ENCODE measurements around the gene SPOCD1.
A peak's percentile ranks its signal among the peaks of the same experiment; 100 is the strongest.

Gene SPOCD1

GRCh38 chr1:31773861-31774260 lies 42.0 kb downstream of the SPOCD1 start:
- DNase-seq (ENCODE audit: low read depth), result no peak
- no peak overlapping the region for H3K4me3 ChIP-seq (ENCODE audit: low read length)
- no peak for TF ChIP-seq CTCF (conservative IDR thresholded peaks at IDR 0.05; ENCODE audit: low read depth, low read length)

- peak overlapping the region; percentile 39 for H3K4me3 ChIP-seq (ENCODE audit: low read length)
- no peak for DNase-seq (ENCODE audit: low read depth)
- no peak for TF ChIP-seq CTCF (conservative IDR thresholded peaks at IDR 0.05; ENCODE audit: low read depth, low read length)
Measured at GRCh38 chr1:31772669-31773248, 43.1 kb downstream of the SPOCD1 start.

GRCh38 chr1:31771891-31772668 lies 43.7 kb downstream of the SPOCD1 start:
- DNase-seq (ENCODE audit: low read depth), result no peak
- TF ChIP-seq CTCF (conservative IDR thresholded peaks at IDR 0.05; ENCODE audit: low read depth, low read length), result peak; percentile 17
- peak overlapping the region; percentile 39 for H3K4me3 ChIP-seq (ENCODE audit: low read length)

GRCh38 chr1:31769720-31770390 lies 46.0 kb downstream of the SPOCD1 start:
- TF ChIP-seq CTCF (conservative IDR thresholded peaks at IDR 0.05; ENCODE audit: low read depth, low read length), result no peak
- DNase-seq (ENCODE audit: low read depth), result no peak

GRCh38 chr1:31768939-31769704 lies 46.7 kb downstream of the SPOCD1 start:
- no peak for TF ChIP-seq CTCF (conservative IDR thresholded peaks at IDR 0.05; ENCODE audit: low read depth, low read length)
- DNase-seq (ENCODE audit: low read depth), result no peak
- H3K4me3 ChIP-seq (ENCODE audit: low read length), result no peak overlapping the region

More at GRCh38 chr1:31769720-31770390, 46.0 kb downstream of the SPOCD1 start:
- no peak overlapping the region for H3K4me3 ChIP-seq (ENCODE audit: low read length)

GRCh38 chr1:31768407-31768907 lies 47.4 kb downstream of the SPOCD1 start:
- no peak for DNase-seq (ENCODE audit: low read depth)
- no peak for TF ChIP-seq CTCF (conservative IDR thresholded peaks at IDR 0.05; ENCODE audit: low read depth, low read length)
- no peak overlapping the region for H3K4me3 ChIP-seq (ENCODE audit: low read length)

Data from retinal pigment epithelial cell (primary cell).